Gastrocnemius medialis (tissue), 4 donors: ENCODE data around the gene CCDC57. TPM values are rescaled to one million over a fixed set of nuclear protein-coding genes. Genes with fewer than 3 reads are reported as not detected.

Experiments used
- ATAC-seq, 2 donors: fragments of 150-250 bp; one replicate each; pipeline ENCODE4 v1.9.1; 2016
- DNase-seq, 2 donors: peaks; one replicate each; pipeline ENCODE4 v3.0.0-alpha.2; 2019
- H3K27ac ChIP-seq, 4 donors: fragments of 200-600 bp; sonication (generic); 1 replicate in 1 of 4; 2 replicates in 3 of 4; pipeline ENCODE4 v1.5.1; 2016 to 2018; ENCODE audit warnings: mild to moderate bottlenecking in 2 of 4, moderate library complexity in 1 of 4
- H3K27me3 ChIP-seq, 3 donors: fragments of 200-600 bp; sonication (generic) in 2 of 3; 1 replicate in 1 of 3; 2 replicates in 2 of 3; pipeline versions ENCODE4 v1.5.1 to v1.6.0; 2016 to 2019; ENCODE audit warnings: mild to moderate bottlenecking in 1 of 3, moderate library complexity in 1 of 3
- H3K36me3 ChIP-seq, 2 donors: fragments of 200-600 bp; sonication (generic) in 1 of 2; one replicate each; pipeline ENCODE4 v1.5.1; 2017 to 2018
- H3K4me1 ChIP-seq, 2 donors: fragments of 200-600 bp; sonication (generic) in 1 of 2; one replicate each; pipeline ENCODE4 v1.5.1; 2016 to 2017; ENCODE audit warnings: mild to moderate bottlenecking in 2 of 2
- H3K4me3 ChIP-seq, 4 donors: fragments of 200-600 bp; sonication (generic) in 3 of 4; 1 replicate in 1 of 4; 2 replicates in 3 of 4; pipeline ENCODE4 v1.5.1; 2016 to 2019; ENCODE audit warnings: mild to moderate bottlenecking in 2 of 4
- H3K9me3 ChIP-seq, 3 donors: fragments of 200-600 bp; sonication (generic) in 2 of 3; 1 replicate in 1 of 3; 2 replicates in 2 of 3; pipeline ENCODE4 v1.5.1; 2016 to 2019
- CTCF ChIP-seq, 5 experiments: fragments of 450-650 bp in 3 of 5; fragments of 200-600 bp in 2 of 5; sonication (generic) in 2 of 5; IDR thresholded peaks in 4 of 5; conservative IDR thresholded peaks in 1 of 5; 1 replicate in 4 of 5; 2 replicates in 1 of 5; pipeline ENCODE4 v1.5.1; 2016 to 2019; ENCODE audit warnings: antibody characterized with exemption in 5 of 5, mild to moderate bottlenecking in 3 of 5, moderate library complexity in 3 of 5
- POLR2A ChIP-seq, 2 donors: fragments of 450-650 bp; IDR thresholded peaks; one replicate each; pipeline ENCODE4 v1.6.1; 2017; ENCODE audit warnings: antibody characterized with exemption in 2 of 2, mild to moderate bottlenecking in 2 of 2, moderate library complexity in 2 of 2
- in situ Hi-C, 4 donors: fragments of 200-750 bp; cut with MboI; loops; one replicate each; pipeline versions ENCODE4 v1.15.0 to v1.8.0; 2017; ENCODE audit warnings: low sequenced_read_pairs in 4 of 4
- intact Hi-C: fragments of 100-400 bp; cut with DNase I; formaldehyde crosslinking; loops from one replicate; pipeline ENCODE4 v1.15.1; 2023; ENCODE audit warnings: low total_unique reads
- total RNA-seq, 4 donors: library from RNA; depleted of rRNA; stranded (reverse); fragments of >200 nt; gene quantifications; one replicate each; pipeline versions ENCODE4 v1.1.0 to v1.2.3, GENCODE V29; 2016

The CCDC57 gene
- total RNA-seq, 4 donors from 2014 or later, result 3.7 to 11.3 (median 5.1) TPM

GRCh38 chr17:82237746-82238471 lies 25.3 kb upstream of the CCDC57 start:
- Histone ChIP-seq H3K27me3 (no peaks in the 10 kb centered on the region), H3K27ac (peak overlapping the region; percentile 90 to 98 (median 93)), H3K4me1 (peaks cover 84 to 95% of the 10 kb centered on the region in 2 donors), H3K36me3 (peaks cover 0 to 15% of the 10 kb centered on the region in 2 donors), H3K4me3 (peak overlapping the region; percentile 19 to 58 (median 43)), H3K9me3 (no peaks in the 10 kb centered on the region)
- intact Hi-C loops, result loop anchor here (5.0 kb wide), 1 partner anchor 201 kb away; the partner anchor contains the start of gene DCXR
- in situ Hi-C loops, result no loop called here
- TF ChIP-seq POLR2A (IDR thresholded peaks at IDR 0.05) (no peak), CTCF (IDR thresholded peaks at IDR 0.05 in 4 of 5, conservative IDR thresholded peaks at IDR 0.05 in 1 of 5) (no peak)
- no peak for ATAC-seq
- no peak for DNase-seq

- H3K36me3 ChIP-seq, result peaks cover 0 to 15% of the 10 kb centered on the region in 2 donors
- intact Hi-C loops, result loop anchor here (5.0 kb wide), 1 partner anchor 200 kb away; the partner anchor contains the start of gene DCXR
- H3K4me3 ChIP-seq, result peak overlapping the region; percentile 25 to 58 (median 50)
These were observed 24.6 kb upstream of the CCDC57 start for GRCh38 chr17:82237083-82237745.

GRCh38 chr17:82236142-82236971 lies 23.7 kb upstream of the CCDC57 start:
- in situ Hi-C loops, result no loop called here
- H3K4me1 ChIP-seq, result peaks cover 81 to 95% of the 10 kb centered on the region in 2 donors
- TF ChIP-seq CTCF (IDR thresholded peaks at IDR 0.05 in 4 of 5, conservative IDR thresholded peaks at IDR 0.05 in 1 of 5) (peak; percentile 94 to 99 (median 98)), POLR2A (IDR thresholded peaks at IDR 0.05) (no peak)
- peak overlapping the region; percentile 25 to 58 (median 50) for H3K4me3 ChIP-seq
- H3K27ac ChIP-seq, result peak overlapping the region; percentile 90 to 98 (median 93)
- peak; percentile 80 to 96 for DNase-seq
- no peaks in the 10 kb centered on the region for H3K27me3 ChIP-seq
- peak; percentile 30 to 51 for ATAC-seq
- intact Hi-C loops, result loop anchor here (1.0 to 5.0 kb wide), 3 partner anchors 61 to 199 kb away; partner anchors contain the start of gene DCXR
- no peaks in the 10 kb centered on the region for H3K9me3 ChIP-seq
- peaks cover 0 to 15% of the 10 kb centered on the region in 2 donors for H3K36me3 ChIP-seq

More at GRCh38 chr17:82237083-82237745, 24.6 kb upstream of the CCDC57 start:
- ATAC-seq, result no peak
- peak in 1 of 2 donors; percentile 68 for DNase-seq
- in situ Hi-C loops, result no loop called here
- Histone ChIP-seq H3K27me3 (no peaks in the 10 kb centered on the region), H3K27ac (peak overlapping the region; percentile 90 to 98 (median 93)), H3K4me1 (peaks cover 82 to 95% of the 10 kb centered on the region in 2 donors), H3K9me3 (no peaks in the 10 kb centered on the region)
- no peak for TF ChIP-seq CTCF (IDR thresholded peaks at IDR 0.05 in 4 of 5, conservative IDR thresholded peaks at IDR 0.05 in 1 of 5)
- no peak for TF ChIP-seq POLR2A (IDR thresholded peaks at IDR 0.05)

- peaks cover 0 to 15% of the 10 kb centered on the region in 2 donors for H3K36me3 ChIP-seq
- H3K9me3 ChIP-seq, result no peaks in the 10 kb centered on the region
- TF ChIP-seq POLR2A (IDR thresholded peaks at IDR 0.05) (peak; percentile 58 to 86), CTCF (IDR thresholded peaks at IDR 0.05 in 4 of 5, conservative IDR thresholded peaks at IDR 0.05 in 1 of 5) (no peak)
- in situ Hi-C loops, result no loop called here
- ATAC-seq, result peak; percentile 11 to 21
- no peak for DNase-seq
- peaks cover 75 to 89% of the 10 kb centered on the region in 2 donors for H3K4me1 ChIP-seq
- no peaks in the 10 kb centered on the region for H3K27me3 ChIP-seq
- peak overlapping the region; percentile 90 to 98 (median 93) for H3K27ac ChIP-seq
- H3K4me3 ChIP-seq, result peak overlapping the region; percentile 25 to 58 (median 36)
- intact Hi-C loops, result loop anchor here (1.0 to 5.0 kb wide), 3 partner anchors 62 to 198 kb away; partner anchors contain the start of gene DCXR
These were observed 23.1 kb upstream of the CCDC57 start for GRCh38 chr17:82235775-82236141.
